ENCODE measurements around the gene AJAP1.

The AJAP1 gene

GRCh38 chr1:4836574-4836973 is 182.2 kb downstream of the AJAP1 start:
- TF ChIP-seq PPARA (CRISPR knock-in tag; IDR thresholded peaks at IDR 0.05; ENCODE audit: borderline replicate concordance): no peak
- no peak for TF ChIP-seq ZFP30 (CRISPR knock-in tag; IDR thresholded peaks at IDR 0.05)
- TF ChIP-seq TOX (CRISPR knock-in tag; IDR thresholded peaks at IDR 0.05; ENCODE audit: borderline replicate concordance): no peak
- TF ChIP-seq ARNTL (CRISPR knock-in tag; IDR thresholded peaks at IDR 0.05; ENCODE audit: borderline replicate concordance, low read depth): no peak
- no peak for TF ChIP-seq TSHZ2 (CRISPR knock-in tag; IDR thresholded peaks at IDR 0.05)
- TF ChIP-seq PATZ1 (CRISPR knock-in tag; IDR thresholded peaks at IDR 0.05; ENCODE audit: borderline replicate concordance): no peak
- no peak for TF ChIP-seq ZNF565 (CRISPR knock-in tag; conservative IDR thresholded peaks at IDR 0.05; ENCODE audit: low read depth)
- no peak for TF ChIP-seq ZNF70 (CRISPR knock-in tag; IDR thresholded peaks at IDR 0.05)
- no peak for TF ChIP-seq RARB (CRISPR knock-in tag; IDR thresholded peaks at IDR 0.05)
- TF ChIP-seq GLIS3 (CRISPR knock-in tag; IDR thresholded peaks at IDR 0.05): no peak
- TF ChIP-seq CSRNP3 (CRISPR knock-in tag; IDR thresholded peaks at IDR 0.05): no peak
- TF ChIP-seq ZNF8 (CRISPR knock-in tag; IDR thresholded peaks at IDR 0.05): no peak
- no peak for TF ChIP-seq POU6F1 (CRISPR knock-in tag; IDR thresholded peaks at IDR 0.05; ENCODE audit: borderline replicate concordance, low read depth)
- TF ChIP-seq ISL1 (CRISPR knock-in tag; IDR thresholded peaks at IDR 0.05): no peak
- no peak for TF ChIP-seq ZC3H10 (CRISPR knock-in tag; IDR thresholded peaks at IDR 0.05)
- no peak for TF ChIP-seq ESRRG (CRISPR knock-in tag; IDR thresholded peaks at IDR 0.05)
- TF ChIP-seq SNAI2 (CRISPR knock-in tag; IDR thresholded peaks at IDR 0.05): no peak
- no peak for TF ChIP-seq CREB5 (CRISPR knock-in tag; IDR thresholded peaks at IDR 0.05; ENCODE audit: low read depth)
- TF ChIP-seq TCF4 (CRISPR knock-in tag; IDR thresholded peaks at IDR 0.05; ENCODE audit: borderline replicate concordance): no peak
- ATAC-seq: no peak

GRCh38 chr1:4837031-4837600 is 182.7 kb downstream of the AJAP1 start:
- ATAC-seq: no peak
- TF ChIP-seq PATZ1 (CRISPR knock-in tag; IDR thresholded peaks at IDR 0.05; ENCODE audit: borderline replicate concordance): no peak
- TF ChIP-seq ZC3H10 (CRISPR knock-in tag; IDR thresholded peaks at IDR 0.05): no peak
- TF ChIP-seq ZNF70 (CRISPR knock-in tag; IDR thresholded peaks at IDR 0.05): no peak
- no peak for TF ChIP-seq OSR1 (CRISPR knock-in tag; IDR thresholded peaks at IDR 0.05)
- TF ChIP-seq CSRNP3 (CRISPR knock-in tag; IDR thresholded peaks at IDR 0.05): no peak
- TF ChIP-seq TOX (CRISPR knock-in tag; IDR thresholded peaks at IDR 0.05; ENCODE audit: borderline replicate concordance): no peak
- TF ChIP-seq ZNF565 (CRISPR knock-in tag; conservative IDR thresholded peaks at IDR 0.05; ENCODE audit: low read depth): no peak
- no peak for TF ChIP-seq ZFP3 (CRISPR knock-in tag; IDR thresholded peaks at IDR 0.05)
- no peak for TF ChIP-seq POU6F1 (CRISPR knock-in tag; IDR thresholded peaks at IDR 0.05; ENCODE audit: borderline replicate concordance, low read depth)
- TF ChIP-seq PPARA (CRISPR knock-in tag; IDR thresholded peaks at IDR 0.05; ENCODE audit: borderline replicate concordance): no peak
- no peak for TF ChIP-seq RARB (CRISPR knock-in tag; IDR thresholded peaks at IDR 0.05)
- TF ChIP-seq GLIS3 (CRISPR knock-in tag; IDR thresholded peaks at IDR 0.05): no peak
